Measurements from ENCODE around the gene GPR108. TPM values are rescaled to one million over a fixed set of nuclear protein-coding genes. Genes with fewer than 3 reads are reported as not detected.
A peak's percentile ranks its signal among the peaks of the same experiment; 100 is the strongest.

Gene GPR108
- total RNA-seq, 1 experiment from 2014 or later: 41.8 TPM

GRCh38 chr19:6723108-6723618, 14.2 kb downstream of the GPR108 start:
- Histone ChIP-seq H3K9me3 (ENCODE audit: low read length) (no peaks in the 10 kb centered on the region), H3K36me3 (ENCODE audit: insufficient read depth, low read length) (no peaks in the 10 kb centered on the region), H3K9ac (ENCODE audit: low read length) (no peak overlapping the region), H3K27ac (ENCODE audit: low read length) (no peak overlapping the region), H3K9me2 (replicated peaks; ENCODE audit: insufficient read depth, low read length) (no peaks in the 10 kb centered on the region), H3K4me2 (ENCODE audit: low read depth, low read length, poor library complexity, severe bottlenecking) (no peak overlapping the region), H4K20me1 (ENCODE audit: insufficient read depth, low read depth, low read length) (no peaks in the 10 kb centered on the region), H3K79me2 (ENCODE audit: low read length) (no peaks in the 10 kb centered on the region), H3K27me3 (ENCODE audit: low read length) (no peaks in the 10 kb centered on the region), H3K4me1 (ENCODE audit: low read length) (peaks cover 9% of the 10 kb centered on the region), H3K4me3 (ENCODE audit: low read length) (no peak overlapping the region), H2AFZ (ENCODE audit: low read length) (no peak overlapping the region)
- peak; percentile 16 for DNase-seq

GRCh38 chr19:6721773-6722172, 15.6 kb downstream of the GPR108 start:
- Histone ChIP-seq H3K36me3 (ENCODE audit: insufficient read depth, low read length) (no peaks in the 10 kb centered on the region), H3K79me2 (ENCODE audit: low read length) (no peaks in the 10 kb centered on the region), H4K20me1 (ENCODE audit: insufficient read depth, low read depth, low read length) (no peaks in the 10 kb centered on the region), H2AFZ (ENCODE audit: low read length) (no peak overlapping the region), H3K4me1 (ENCODE audit: low read length) (peaks cover 8% of the 10 kb centered on the region), H3K9me2 (replicated peaks; ENCODE audit: insufficient read depth, low read length) (no peaks in the 10 kb centered on the region), H3K9me3 (ENCODE audit: low read length) (no peaks in the 10 kb centered on the region), H3K27me3 (ENCODE audit: low read length) (no peaks in the 10 kb centered on the region), H3K4me2 (ENCODE audit: low read depth, low read length, poor library complexity, severe bottlenecking) (no peak overlapping the region), H3K27ac (ENCODE audit: low read length) (no peak overlapping the region), H3K4me3 (ENCODE audit: low read length) (no peak overlapping the region), H3K9ac (ENCODE audit: low read length) (0 out of 2 replicates have a peak overlapping the region, but pooled peaks have one; percentile 5)
- DNase-seq: peak; percentile 53

- H3K9me3 ChIP-seq (ENCODE audit: low read length): no peaks in the 10 kb centered on the region
- H3K4me3 ChIP-seq (ENCODE audit: low read length): no peak overlapping the region
- no peaks in the 10 kb centered on the region for H3K79me2 ChIP-seq (ENCODE audit: low read length)
- H3K4me2 ChIP-seq (ENCODE audit: low read depth, low read length, poor library complexity, severe bottlenecking): no peak overlapping the region
- no peaks in the 10 kb centered on the region for H3K27me3 ChIP-seq (ENCODE audit: low read length)
- no peaks in the 10 kb centered on the region for H4K20me1 ChIP-seq (ENCODE audit: insufficient read depth, low read depth, low read length)
- no peak overlapping the region for H3K9ac ChIP-seq (ENCODE audit: low read length)
- DNase-seq: no peak
- H3K36me3 ChIP-seq (ENCODE audit: insufficient read depth, low read length): no peaks in the 10 kb centered on the region
- H2AFZ ChIP-seq (ENCODE audit: low read length): no peak overlapping the region
- peaks cover 8% of the 10 kb centered on the region for H3K4me1 ChIP-seq (ENCODE audit: low read length)
- H3K9me2 ChIP-seq (replicated peaks; ENCODE audit: insufficient read depth, low read length): no peaks in the 10 kb centered on the region
- no peak overlapping the region for H3K27ac ChIP-seq (ENCODE audit: low read length)
These were observed 16.3 kb downstream of the GPR108 start for GRCh38 chr19:6721138-6721474.

GRCh38 chr19:6720369-6721137, 16.8 kb downstream of the GPR108 start, which contains the start of gene C3:
Gene C3 (minus strand): TSS chr19:6720650. CDS start chr19:6720589, 61 bp downstream.
- no peaks in the 10 kb centered on the region for H3K9me3 ChIP-seq (ENCODE audit: low read length)
- no peaks in the 10 kb centered on the region for H3K9me2 ChIP-seq (replicated peaks; ENCODE audit: insufficient read depth, low read length)
- H3K4me1 ChIP-seq (ENCODE audit: low read length): peaks cover 8% of the 10 kb centered on the region
- no peaks in the 10 kb centered on the region for H3K79me2 ChIP-seq (ENCODE audit: low read length)
- H3K4me2 ChIP-seq (ENCODE audit: low read depth, low read length, poor library complexity, severe bottlenecking): no peak within 1 kb of the TSS
- no peak within 1 kb of the TSS for H3K4me3 ChIP-seq (ENCODE audit: low read length)
- no peak for DNase-seq
- H3K27ac ChIP-seq (ENCODE audit: low read length): no peak within 1 kb of the TSS
- H3K36me3 ChIP-seq (ENCODE audit: insufficient read depth, low read length): no peaks in the 10 kb centered on the region
- 0 out of 2 replicates have a peak within 1 kb of the TSS, but pooled peaks have one; percentile 5 for H3K9ac ChIP-seq (ENCODE audit: low read length)
- no peak within 1 kb of the TSS for H2AFZ ChIP-seq (ENCODE audit: low read length)
- H4K20me1 ChIP-seq (ENCODE audit: insufficient read depth, low read depth, low read length): no peaks in the 10 kb centered on the region
- no peaks in the 10 kb centered on the region for H3K27me3 ChIP-seq (ENCODE audit: low read length)

DNA sequence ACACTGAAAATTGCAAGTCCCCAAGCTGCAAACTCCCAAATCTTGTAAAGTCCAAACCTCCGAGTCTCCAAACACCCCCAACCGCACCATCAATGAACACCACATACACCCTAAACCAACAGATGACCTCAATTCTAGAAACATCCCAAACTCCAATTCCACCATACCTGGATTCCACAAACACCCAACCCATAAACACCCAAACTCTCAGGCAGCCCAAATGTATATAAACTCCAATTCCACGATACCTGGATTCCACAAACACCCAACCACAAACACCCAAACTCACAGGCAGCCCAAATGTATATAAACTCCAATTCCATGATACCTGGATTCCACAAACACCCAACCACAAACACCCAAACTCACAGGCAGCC, 17.4 kb downstream of the GPR108 start:
- Histone ChIP-seq H3K4me3 (ENCODE audit: low read length) (no peak overlapping the region), H3K4me2 (ENCODE audit: low read depth, low read length, poor library complexity, severe bottlenecking) (no peak overlapping the region), H4K20me1 (ENCODE audit: insufficient read depth, low read depth, low read length) (no peaks in the 10 kb centered on the region), H3K79me2 (ENCODE audit: low read length) (no peaks in the 10 kb centered on the region), H3K27me3 (ENCODE audit: low read length) (no peaks in the 10 kb centered on the region), H3K9me2 (replicated peaks; ENCODE audit: insufficient read depth, low read length) (no peaks in the 10 kb centered on the region), H3K27ac (ENCODE audit: low read length) (no peak overlapping the region), H3K9me3 (ENCODE audit: low read length) (no peaks in the 10 kb centered on the region), H3K4me1 (ENCODE audit: low read length) (peaks cover 8% of the 10 kb centered on the region), H2AFZ (ENCODE audit: low read length) (no peak overlapping the region), H3K36me3 (ENCODE audit: insufficient read depth, low read length) (no peaks in the 10 kb centered on the region), H3K9ac (ENCODE audit: low read length) (no peak overlapping the region)
- no peak for DNase-seq

- Histone ChIP-seq H3K4me3 (ENCODE audit: low read length) (no peak overlapping the region), H3K27ac (ENCODE audit: low read length) (no peak overlapping the region), H3K36me3 (ENCODE audit: insufficient read depth, low read length) (no peaks in the 10 kb centered on the region), H3K9me3 (ENCODE audit: low read length) (no peaks in the 10 kb centered on the region), H3K27me3 (ENCODE audit: low read length) (no peaks in the 10 kb centered on the region), H4K20me1 (ENCODE audit: insufficient read depth, low read depth, low read length) (no peaks in the 10 kb centered on the region), H3K79me2 (ENCODE audit: low read length) (no peaks in the 10 kb centered on the region), H3K4me1 (ENCODE audit: low read length) (peaks cover 8% of the 10 kb centered on the region), H3K9me2 (replicated peaks; ENCODE audit: insufficient read depth, low read length) (no peaks in the 10 kb centered on the region), H3K9ac (ENCODE audit: low read length) (no peak overlapping the region), H3K4me2 (ENCODE audit: low read depth, low read length, poor library complexity, severe bottlenecking) (no peak overlapping the region), H2AFZ (ENCODE audit: low read length) (no peak overlapping the region)
- no peak for DNase-seq
These were observed 17.9 kb downstream of the GPR108 start for GRCh38 chr19:6719540-6719861.

GRCh38 chr19:6718741-6719539, 18.4 kb downstream of the GPR108 start:
- Histone ChIP-seq H3K4me1 (ENCODE audit: low read length) (peaks cover 8% of the 10 kb centered on the region), H3K9ac (ENCODE audit: low read length) (no peak overlapping the region), H4K20me1 (ENCODE audit: insufficient read depth, low read depth, low read length) (no peaks in the 10 kb centered on the region), H2AFZ (ENCODE audit: low read length) (no peak overlapping the region), H3K4me3 (ENCODE audit: low read length) (no peak overlapping the region), H3K9me3 (ENCODE audit: low read length) (no peaks in the 10 kb centered on the region), H3K79me2 (ENCODE audit: low read length) (no peaks in the 10 kb centered on the region), H3K4me2 (ENCODE audit: low read depth, low read length, poor library complexity, severe bottlenecking) (no peak overlapping the region), H3K27me3 (ENCODE audit: low read length) (no peaks in the 10 kb centered on the region), H3K27ac (ENCODE audit: low read length) (no peak overlapping the region), H3K9me2 (replicated peaks; ENCODE audit: insufficient read depth, low read length) (no peaks in the 10 kb centered on the region), H3K36me3 (ENCODE audit: insufficient read depth, low read length) (no peaks in the 10 kb centered on the region)
- peak; percentile 75 for DNase-seq

DNA sequence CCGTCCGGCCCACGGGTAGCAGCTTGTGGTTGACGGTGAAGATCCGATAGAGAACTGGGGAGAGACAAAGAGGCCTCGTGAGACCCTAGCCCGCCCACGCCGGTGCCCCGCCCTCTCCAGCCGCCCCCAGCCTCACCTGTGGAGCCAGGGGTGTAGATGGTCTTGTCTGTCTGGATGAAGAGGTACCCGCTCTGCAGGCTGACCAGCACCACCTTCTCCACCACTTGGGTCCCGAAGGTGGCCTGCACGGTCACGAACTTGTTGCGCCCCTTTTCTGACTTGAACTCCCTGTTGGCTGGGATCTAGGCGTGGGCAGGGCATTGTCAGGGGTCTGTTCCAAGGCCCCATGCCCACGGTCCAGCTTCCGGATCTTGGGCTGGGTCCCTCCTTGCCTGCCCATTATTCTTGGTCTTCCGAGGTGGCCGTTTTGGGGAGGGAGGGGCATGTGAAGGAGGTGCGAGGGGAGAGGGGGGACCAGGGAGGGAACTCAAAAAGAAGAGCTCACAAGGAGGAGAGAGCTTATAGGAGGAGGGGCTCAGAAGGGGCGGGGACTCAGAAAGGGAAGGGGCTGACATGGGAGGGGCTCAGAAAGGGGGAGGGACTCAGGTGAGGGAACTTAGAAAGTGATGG, 19.2 kb downstream of the GPR108 start:
- Histone ChIP-seq H3K4me3 (ENCODE audit: low read length) (no peak overlapping the region), H2AFZ (ENCODE audit: low read length) (no peak overlapping the region), H3K27ac (ENCODE audit: low read length) (no peak overlapping the region), H3K79me2 (ENCODE audit: low read length) (no peaks in the 10 kb centered on the region), H3K27me3 (ENCODE audit: low read length) (no peaks in the 10 kb centered on the region), H3K4me2 (ENCODE audit: low read depth, low read length, poor library complexity, severe bottlenecking) (no peak overlapping the region), H3K9me2 (replicated peaks; ENCODE audit: insufficient read depth, low read length) (no peaks in the 10 kb centered on the region), H3K4me1 (ENCODE audit: low read length) (peaks cover 8% of the 10 kb centered on the region), H3K36me3 (ENCODE audit: insufficient read depth, low read length) (no peaks in the 10 kb centered on the region), H3K9ac (ENCODE audit: low read length) (no peak overlapping the region), H3K9me3 (ENCODE audit: low read length) (no peaks in the 10 kb centered on the region), H4K20me1 (ENCODE audit: insufficient read depth, low read depth, low read length) (no peaks in the 10 kb centered on the region)
- DNase-seq: no peak
